Neuronal stem cell (in vitro differentiated cells): ENCODE results near the gene FGF7.

Experiments
- DNase-seq: peaks from one replicate; pipeline ENCODE4 v3.0.0-alpha.2; 2013; ENCODE audit warnings: low spot score
- H2AFZ ChIP-seq: one replicate; pipeline ENCODE4 v1.6.1; 2013; ENCODE audit warnings: mild to moderate bottlenecking, low read length, inconsistent platforms
- H2AK5ac ChIP-seq: 2 replicates; pipeline ENCODE4 v1.6.1; 2013; ENCODE audit warnings: low read depth, mild to moderate bottlenecking, inconsistent platforms, low read length, moderate library complexity, mixed read lengths
- H2BK120ac ChIP-seq: 2 replicates; pipeline ENCODE4 v1.6.1; 2013; ENCODE audit warnings: low read depth, mild to moderate bottlenecking, inconsistent platforms, low read length, moderate library complexity, mixed read lengths
- H2BK12ac ChIP-seq: one replicate; pipeline ENCODE4 v1.6.1; 2013; ENCODE audit warnings: low read length, inconsistent platforms
- H2BK15ac ChIP-seq: 2 replicates; pipeline ENCODE4 v1.6.1; 2013; ENCODE audit warnings: mild to moderate bottlenecking, low read length, inconsistent platforms, mixed read lengths
- H2BK5ac ChIP-seq: one replicate; pipeline ENCODE4 v1.6.1; 2013; ENCODE audit warnings: inconsistent platforms, mild to moderate bottlenecking, low read length, moderate library complexity
- H3K14ac ChIP-seq: one replicate; pipeline ENCODE4 v1.6.1; 2013; ENCODE audit warnings: low read length, inconsistent platforms
- H3K18ac ChIP-seq: 2 replicates; pipeline ENCODE4 v1.6.1; 2013; ENCODE audit warnings: low read length, inconsistent platforms
- H3K23ac ChIP-seq: 2 replicates; pipeline ENCODE4 v1.6.1; 2013; ENCODE audit warnings: low read depth, mild to moderate bottlenecking, mixed read lengths, low read length, inconsistent platforms; ENCODE audit not compliant: poor library complexity
- H3K27ac ChIP-seq: replicated peaks from 3 replicates; pipeline ENCODE4 v1.5.1; 2013; ENCODE audit warnings: low read length, inconsistent platforms
- H3K27me3 ChIP-seq, 3 experiments: 2 replicates each; pipeline ENCODE4 v1.6.1; 2013; ENCODE audit warnings: low read length in 3 of 3, mild to moderate bottlenecking in 2 of 3, inconsistent platforms in 1 of 3, low read depth in 1 of 3, mixed read lengths in 1 of 3, moderate library complexity in 1 of 3; ENCODE audit not compliant: control insufficient read depth in 3 of 3, insufficient read depth in 3 of 3
- H3K36me3 ChIP-seq, 2 donors: replicated peaks in 1 of 2; 2 replicates each; pipeline ENCODE4 v1.6.1; 2013; ENCODE audit warnings: low read length in 2 of 2; ENCODE audit not compliant: control insufficient read depth in 2 of 2, insufficient read depth in 2 of 2
- H3K4ac ChIP-seq: 2 replicates; pipeline ENCODE4 v1.6.1; 2013; ENCODE audit warnings: inconsistent platforms, mild to moderate bottlenecking, low read length, moderate library complexity
- H3K4me1 ChIP-seq, 2 donors: 1 replicate in 1 of 2; 2 replicates in 1 of 2; pipeline ENCODE4 v1.6.1; 2013; ENCODE audit warnings: low read length in 2 of 2, low read depth in 1 of 2; ENCODE audit not compliant: control insufficient read depth in 2 of 2, insufficient read depth in 1 of 2
- H3K4me2 ChIP-seq: one replicate; pipeline ENCODE4 v1.6.1; 2013; ENCODE audit warnings: mild to moderate bottlenecking, low read length, inconsistent platforms; ENCODE audit not compliant: insufficient read depth, poor library complexity, severe bottlenecking
- H3K4me3 ChIP-seq, 2 donors: 2 replicates each; pipeline ENCODE4 v1.5.1; 2013; ENCODE audit warnings: low read length in 2 of 2, mild to moderate bottlenecking in 2 of 2, inconsistent platforms in 1 of 2, moderate library complexity in 1 of 2
- H3K79me1 ChIP-seq: one replicate; pipeline ENCODE4 v1.6.1; 2013; ENCODE audit warnings: low read depth, mild to moderate bottlenecking, inconsistent platforms, low read length, moderate library complexity
- H3K9ac ChIP-seq: one replicate; pipeline ENCODE4 v1.6.1; 2013; ENCODE audit warnings: mild to moderate bottlenecking, low read depth, low read length, inconsistent platforms; ENCODE audit not compliant: poor library complexity
- H3K9me3 ChIP-seq, 2 donors: replicated peaks in 1 of 2; 2 replicates each; pipeline versions ENCODE3 to v1.6.1; 2013; ENCODE audit warnings: low read length in 2 of 2, mild to moderate bottlenecking in 2 of 2, inconsistent platforms in 1 of 2, low read depth in 1 of 2, mixed read lengths in 1 of 2, moderate library complexity in 1 of 2; ENCODE audit not compliant: control insufficient read depth in 2 of 2, insufficient read depth in 1 of 2
- H4K8ac ChIP-seq: one replicate; pipeline ENCODE4 v1.6.1; 2013; ENCODE audit warnings: low read depth, mild to moderate bottlenecking, inconsistent platforms, low read length, moderate library complexity
- H4K91ac ChIP-seq: one replicate; pipeline ENCODE4 v1.6.1; 2013; ENCODE audit warnings: low read length, low read depth, mild to moderate bottlenecking, inconsistent platforms; ENCODE audit not compliant: poor library complexity
- WGBS, 2 donors: extraction: QIAGEN DNeasy Blood & Tissue Kit; methylation state at CpG; one replicate each; pipeline ENCODE4 v1.1.7; 2013; ENCODE audit warnings: missing lambda C conversion rate in 2 of 2, mixed read lengths in 1 of 2; ENCODE audit not compliant: insufficient read length in 2 of 2, insufficient replicate concordance in 1 of 2; ENCODE audit errors: extremely low coverage in 2 of 2; 5-methylcytosine and 5-hydroxymethylcytosine counted together

FGF7 gene

GRCh38 chr15:49460411-49460941, 37.4 kb downstream of the FGF7 start:
- Histone ChIP-seq H2AK5ac (no peak overlapping the region), H2BK12ac (no peak overlapping the region), H3K4me3 (no peak overlapping the region), H3K27ac (no peak overlapping the region), H3K4me1 (no peaks in the 10 kb centered on the region), H3K36me3 (no peaks in the 10 kb centered on the region), H4K8ac (no peak overlapping the region), H3K9ac (no peak overlapping the region), H2BK120ac (no peak overlapping the region), H2BK15ac (no peak overlapping the region), H2BK5ac (no peak overlapping the region), H3K14ac (no peak overlapping the region), H3K4me2 (no peak overlapping the region), H3K18ac (no peak overlapping the region), H4K91ac (no peak overlapping the region), H3K79me1 (no peaks in the 10 kb centered on the region), H2AFZ (no peak overlapping the region), H3K9me3 (no peaks in the 10 kb centered on the region), H3K27me3 (no peaks in the 10 kb centered on the region), H3K23ac (no peak overlapping the region), H3K4ac (no peak overlapping the region)
- no CpG with 5 or more reads among the region's 2 CpGs for WGBS, 2 donors
- no peak for DNase-seq

GRCh38 chr15:49462232-49462844, 39.3 kb downstream of the FGF7 start:
- no peak for DNase-seq
- Histone ChIP-seq H2AK5ac (no peak overlapping the region), H4K8ac (no peak overlapping the region), H3K79me1 (no peaks in the 10 kb centered on the region), H3K14ac (no peak overlapping the region), H4K91ac (no peak overlapping the region), H2BK5ac (no peak overlapping the region), H3K27ac (no peak overlapping the region), H3K18ac (no peak overlapping the region), H2BK12ac (no peak overlapping the region), H3K4me3 (no peak overlapping the region), H3K4ac (no peak overlapping the region), H2AFZ (no peak overlapping the region), H3K9me3 (no peaks in the 10 kb centered on the region), H3K27me3 (no peaks in the 10 kb centered on the region), H3K9ac (no peak overlapping the region), H3K4me1 (no peaks in the 10 kb centered on the region), H3K4me2 (no peak overlapping the region), H3K36me3 (no peaks in the 10 kb centered on the region), H3K23ac (no peak overlapping the region), H2BK15ac (no peak overlapping the region), H2BK120ac (no peak overlapping the region)
- no CpG with 5 or more reads among the region's 2 CpGs for WGBS, 2 donors

- Histone ChIP-seq H2BK12ac (no peak overlapping the region), H3K27ac (no peak overlapping the region), H2AK5ac (no peak overlapping the region), H3K4me3 (no peak overlapping the region), H3K23ac (no peak overlapping the region), H3K4me2 (no peak overlapping the region), H2BK15ac (no peak overlapping the region), H4K91ac (no peak overlapping the region), H3K18ac (no peak overlapping the region), H3K9ac (no peak overlapping the region), H3K36me3 (no peaks in the 10 kb centered on the region), H2BK120ac (no peak overlapping the region), H3K27me3 (no peaks in the 10 kb centered on the region), H2BK5ac (no peak overlapping the region), H3K4me1 (no peaks in the 10 kb centered on the region), H3K9me3 (no peaks in the 10 kb centered on the region), H2AFZ (no peak overlapping the region), H3K79me1 (no peaks in the 10 kb centered on the region), H4K8ac (no peak overlapping the region), H3K4ac (no peak overlapping the region), H3K14ac (no peak overlapping the region)
- WGBS, 2 donors: no CpG with 5 or more reads among the region's 3 CpGs
- DNase-seq: no peak
Observed at GRCh38 chr15:49464522-49464921, 41.5 kb downstream of the FGF7 start.

GRCh38 chr15:49466119-49466518, 43.1 kb downstream of the FGF7 start:
- H3K18ac ChIP-seq: no peak overlapping the region
- H4K8ac ChIP-seq: no peak overlapping the region
- no peak overlapping the region for H3K14ac ChIP-seq
- H3K4me1 ChIP-seq: no peaks in the 10 kb centered on the region
- H4K91ac ChIP-seq: no peak overlapping the region
- no peak overlapping the region for H2BK12ac ChIP-seq
- H3K9me3 ChIP-seq: no peaks in the 10 kb centered on the region
- no peak overlapping the region for H2AK5ac ChIP-seq
- H3K79me1 ChIP-seq: no peaks in the 10 kb centered on the region
- no peak overlapping the region for H3K23ac ChIP-seq
- no peak overlapping the region for H3K27ac ChIP-seq
- no peak overlapping the region for H2AFZ ChIP-seq
- H3K9ac ChIP-seq: no peak overlapping the region
- no peak overlapping the region for H2BK15ac ChIP-seq
- no peaks in the 10 kb centered on the region for H3K36me3 ChIP-seq
- no CpG with 5 or more reads among the region's 1 CpG for WGBS, 2 donors
- no peak overlapping the region for H3K4me2 ChIP-seq
- H2BK5ac ChIP-seq: no peak overlapping the region
- H3K27me3 ChIP-seq: no peaks in the 10 kb centered on the region
- no peak overlapping the region for H3K4me3 ChIP-seq
- H2BK120ac ChIP-seq: no peak overlapping the region
- DNase-seq: no peak
- H3K4ac ChIP-seq: no peak overlapping the region
